ENCODE results near the gene YPEL2. TPM values are rescaled to one million over a fixed set of nuclear protein-coding genes. Genes with fewer than 3 reads are reported as not detected.
A peak's percentile ranks its signal among the peaks of the same experiment; 100 is the strongest.

YPEL2 gene
- total RNA-seq, 1 experiment from 2014 or later: 4.7 TPM

DNA sequence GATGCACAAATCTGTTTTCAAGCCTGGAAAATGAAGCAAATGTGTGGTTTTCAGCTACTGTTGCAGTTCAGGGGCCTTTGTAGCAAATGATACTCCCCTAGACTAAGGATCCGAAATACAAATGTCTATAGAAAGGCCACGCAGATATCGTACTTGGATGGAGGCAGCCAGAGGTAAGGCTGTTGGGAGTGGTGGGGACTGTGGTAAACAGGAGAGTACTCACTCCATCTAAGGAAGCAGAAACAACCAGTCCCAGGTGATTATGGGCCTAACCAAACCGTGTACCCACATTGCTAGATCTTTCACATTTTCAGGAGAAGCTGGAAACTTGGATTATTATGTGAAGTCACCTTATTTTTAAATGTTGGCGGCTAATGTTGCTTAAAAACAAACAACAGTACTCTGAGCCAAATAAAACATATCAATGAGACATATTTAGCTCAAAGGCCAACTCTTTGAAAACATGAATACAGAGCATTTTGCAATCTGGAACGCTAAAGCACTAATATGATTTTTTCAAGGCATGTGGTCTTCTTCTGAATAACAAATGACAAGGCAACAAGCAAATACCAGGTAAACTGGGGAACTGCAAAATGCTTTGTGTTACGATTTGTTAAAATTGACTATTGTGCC lies 110.1 kb downstream of the YPEL2 start:
- ChIA-PET CTCF (interaction anchor here (0.6 to 5.5 kb wide), 8 partner anchors 8 to 130 kb away, joined by 3 to 58 read pairs (median 4); no protein-coding TSS in a partner anchor), POLR2A (interaction anchor here (0.6 to 1.0 kb wide), 2 partner anchors 14 to 18 kb away, joined by 3 read pairs; no protein-coding TSS in a partner anchor), RAD21 (ENCODE audit: low non-redundant PET in 1 of 2, low total read pairs in 2 of 2, uncharacterized antibody in 2 of 2, unreplicated experiment in 2 of 2) (interaction anchor here (0.6 to 1.9 kb wide), 4 partner anchors 112 to 133 kb away, joined by 3 to 11 read pairs (median 5); no protein-coding TSS in a partner anchor)
- no peaks in the 10 kb centered on the region for H3K36me3 ChIP-seq (ENCODE audit: control insufficient read depth in 1 of 2, insufficient read depth in 2 of 2, low read length in 2 of 2)
- no peaks in the 10 kb centered on the region for H3K27me3 ChIP-seq (ENCODE audit: insufficient read depth, low read length)
- H3K9me3 ChIP-seq (ENCODE audit: control insufficient read depth in 1 of 2, insufficient read depth in 1 of 2, low read depth in 1 of 2, low read length in 2 of 2): no peaks in the 10 kb centered on the region
- H3K4me1 ChIP-seq (ENCODE audit: control insufficient read depth in 1 of 2, insufficient read depth in 2 of 2, low read length in 2 of 2): no peaks in the 10 kb centered on the region
- ATAC-seq (no peak), DNase-seq (ENCODE audit: low read depth, low spot score) (no peak)
- no peak overlapping the region for H3K27ac ChIP-seq (ENCODE audit: low read depth, low read length)
- no peaks in the 10 kb centered on the region for H3K79me2 ChIP-seq (ENCODE audit: insufficient read depth, low read length)
- H3K4me3 ChIP-seq (replicated peaks in 1 of 2; ENCODE audit: low read depth in 1 of 2, low read length in 2 of 2): no peak overlapping the region
- peak overlapping the region; percentile 6 for H2AFZ ChIP-seq (ENCODE audit: low read depth, low read length, poor library complexity, severe bottlenecking)
- BruUV-seq (replicated peaks): no TSS peak
- TF ChIP-seq SP1 (IDR thresholded peaks at IDR 0.05; ENCODE audit: low read depth) (no peak), EGR1 (IDR thresholded peaks at IDR 0.05; ENCODE audit: low read depth) (no peak), EZH2phosphoT487 (IDR thresholded peaks at IDR 0.05; ENCODE audit: borderline replicate concordance) (no peak)
- TF ChIP-seq, protein P1, sequence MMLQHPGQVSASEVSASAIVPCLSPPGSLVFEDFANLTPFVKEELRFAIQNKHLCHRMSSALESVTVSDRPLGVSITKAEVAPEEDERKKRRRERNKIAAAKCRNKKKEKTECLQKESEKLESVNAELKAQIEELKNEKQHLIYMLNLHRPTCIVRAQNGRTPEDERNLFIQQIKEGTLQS (IDR thresholded peaks at IDR 0.05): no peak
- no peaks in the 10 kb centered on the region for H4K20me1 ChIP-seq (ENCODE audit: insufficient read depth)
- H3K4me2 ChIP-seq (ENCODE audit: low read length): no peak overlapping the region
- intact Hi-C loops (cut with micrococcal nuclease): loop anchor here (1.0 to 5.0 kb wide), 4 partner anchors 112 to 924 kb away; partner anchors contain the start of gene GDPD1
- H3K9me2 ChIP-seq (ENCODE audit: insufficient read depth): no peaks in the 10 kb centered on the region
- no peak overlapping the region for H3K9ac ChIP-seq (ENCODE audit: low read length)

DNA sequence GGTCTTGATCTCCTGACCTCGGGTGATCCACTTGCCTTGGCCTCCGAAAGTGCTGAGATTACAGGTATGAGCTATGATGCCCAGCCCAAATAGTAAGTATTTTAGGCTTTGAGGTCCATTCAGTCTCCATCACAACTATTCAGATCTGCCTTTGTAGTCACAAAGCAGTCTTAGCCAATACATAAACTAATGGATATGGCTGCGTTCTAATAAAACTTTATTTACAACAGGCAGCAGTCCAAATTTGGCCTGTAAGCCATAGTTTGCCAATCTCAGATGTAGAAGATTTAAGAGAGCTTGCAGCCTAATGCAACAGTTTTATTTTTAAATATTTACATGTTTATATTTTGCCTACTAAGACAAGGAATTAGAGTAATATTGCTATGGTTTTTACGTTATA lies 111.7 kb downstream of the YPEL2 start:
- H3K9me3 ChIP-seq (ENCODE audit: control insufficient read depth in 1 of 2, insufficient read depth in 1 of 2, low read depth in 1 of 2, low read length in 2 of 2): no peaks in the 10 kb centered on the region
- H3K4me3 ChIP-seq (replicated peaks in 1 of 2; ENCODE audit: low read depth in 1 of 2, low read length in 2 of 2): no peak overlapping the region
- H3K27ac ChIP-seq (ENCODE audit: low read depth, low read length): no peak overlapping the region
- CTCF ChIA-PET: interaction anchor here (0.7 to 5.5 kb wide), 7 partner anchors 15 to 132 kb away, joined by 3 to 58 read pairs (median 3); no protein-coding TSS in a partner anchor
- no peak overlapping the region for H3K4me2 ChIP-seq (ENCODE audit: low read length)
- TF ChIP-seq POLR2AphosphoS5 (IDR thresholded peaks at IDR 0.05; ENCODE audit: low read depth, low read length) (no peak), CEBPB (IDR thresholded peaks at IDR 0.05; ENCODE audit: low read depth) (no peak), CBX3 (IDR thresholded peaks at IDR 0.05; ENCODE audit: low read depth) (no peak), TCF7L2 (IDR thresholded peaks at IDR 0.05; ENCODE audit: borderline replicate concordance, extremely low read depth, insufficient read depth, insufficient read length) (no peak), RAD21 (IDR thresholded peaks at IDR 0.05; ENCODE audit: low read depth) (no peak), EZH2phosphoT487 (IDR thresholded peaks at IDR 0.05; ENCODE audit: borderline replicate concordance) (no peak), SRF (IDR thresholded peaks at IDR 0.05; ENCODE audit: low read depth) (no peak), ZFX (IDR thresholded peaks at IDR 0.05) (no peak), FOSL1 (IDR thresholded peaks at IDR 0.05; ENCODE audit: low read depth) (no peak), JUND (IDR thresholded peaks at IDR 0.05) (no peak), SP1 (IDR thresholded peaks at IDR 0.05; ENCODE audit: low read depth) (no peak), POLR2A (IDR thresholded peaks at IDR 0.05; ENCODE audit: borderline replicate concordance, extremely low read depth, insufficient read depth, insufficient read length) (no peak)
- TF ChIP-seq, protein P2, sequence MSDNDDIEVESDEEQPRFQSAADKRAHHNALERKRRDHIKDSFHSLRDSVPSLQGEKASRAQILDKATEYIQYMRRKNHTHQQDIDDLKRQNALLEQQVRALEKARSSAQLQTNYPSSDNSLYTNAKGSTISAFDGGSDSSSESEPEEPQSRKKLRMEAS (IDR thresholded peaks at IDR 0.05): no peak
- TF ChIP-seq, protein P1 (IDR thresholded peaks at IDR 0.05): no peak
- intact Hi-C loops (cut with micrococcal nuclease): loop anchor here (5.0 kb wide), 1 partner anchor 926 kb away; no protein-coding TSS in a partner anchor
- no peaks in the 10 kb centered on the region for H3K27me3 ChIP-seq (ENCODE audit: insufficient read depth, low read length)
- no peaks in the 10 kb centered on the region for H3K9me2 ChIP-seq (ENCODE audit: insufficient read depth)
- no peak overlapping the region for H3K9ac ChIP-seq (ENCODE audit: low read length)
- ATAC-seq (no peak), DNase-seq (ENCODE audit: low read depth, low spot score) (no peak)
- RAD21 ChIA-PET (ENCODE audit: low non-redundant PET in 1 of 2, low total read pairs in 2 of 2, uncharacterized antibody in 2 of 2, unreplicated experiment in 2 of 2): interaction anchor here in 1 of 2 experiments (0.7 kb wide), 2 partner anchors 132 to 388 kb away, joined by 3 read pairs; no protein-coding TSS in a partner anchor
- no TSS peak for BruUV-seq (replicated peaks)
- H3K36me3 ChIP-seq (ENCODE audit: control insufficient read depth in 1 of 2, insufficient read depth in 2 of 2, low read length in 2 of 2): no peaks in the 10 kb centered on the region
- H2AFZ ChIP-seq (ENCODE audit: low read depth, low read length, poor library complexity, severe bottlenecking): no peak overlapping the region
- POLR2A ChIA-PET: interaction anchor here (0.7 kb wide), 1 partner anchor 349 kb away, joined by 4 read pairs; no protein-coding TSS in a partner anchor
- H3K79me2 ChIP-seq (ENCODE audit: insufficient read depth, low read length): no peaks in the 10 kb centered on the region
- H4K20me1 ChIP-seq (ENCODE audit: insufficient read depth): no peaks in the 10 kb centered on the region
- no peaks in the 10 kb centered on the region for H3K4me1 ChIP-seq (ENCODE audit: control insufficient read depth in 1 of 2, insufficient read depth in 2 of 2, low read length in 2 of 2)

Data from HCT116 (cell line).